Bronchial epithelial cell (primary cell): ENCODE results near the gene GPR26. TPM values are rescaled to one million over a fixed set of nuclear protein-coding genes. Genes with fewer than 3 reads are reported as not detected.

Experiments used
- DNase-seq: peaks from one replicate; pipeline ENCODE4 v3.0.0-alpha.2; 2010; ENCODE audit warnings: low read depth
- FAIRE-seq: peaks from 2 replicates; lab custom pipeline; 2011; peaks lifted over from hg19 to GRCh38; lab: Jason Lieb, UNC
- H3K27me3 ChIP-seq: 2 replicates; pipeline ENCODE4 v1.5.1; 2011; ENCODE audit warnings: low read length; ENCODE audit not compliant: control insufficient read depth, insufficient read depth
- H3K36me3 ChIP-seq: 2 replicates; pipeline ENCODE4 v1.5.1; 2011; ENCODE audit warnings: low read length; ENCODE audit not compliant: control insufficient read depth, insufficient read depth
- H3K4me3 ChIP-seq: 2 replicates; pipeline ENCODE4 v1.5.1; 2011; ENCODE audit warnings: mild to moderate bottlenecking, low read depth, low read length, control low read depth
- CTCF ChIP-seq: IDR thresholded peaks from 2 replicates; pipeline ENCODE4 v1.5.1; 2011; ENCODE audit warnings: mild to moderate bottlenecking, moderate library complexity, low read length, control low read depth, inconsistent platforms; ENCODE audit not compliant: insufficient read depth, severe bottlenecking
- total RNA-seq: library from RNA; depleted of rRNA; stranded (reverse); fragments of >200 nt; gene quantifications from 2 replicates; pipeline ENCODE4 v1.2.1, GENCODE V29; 2014

Gene GPR26
- total RNA-seq, 1 donor from 2014 or later, result not detected

DNA sequence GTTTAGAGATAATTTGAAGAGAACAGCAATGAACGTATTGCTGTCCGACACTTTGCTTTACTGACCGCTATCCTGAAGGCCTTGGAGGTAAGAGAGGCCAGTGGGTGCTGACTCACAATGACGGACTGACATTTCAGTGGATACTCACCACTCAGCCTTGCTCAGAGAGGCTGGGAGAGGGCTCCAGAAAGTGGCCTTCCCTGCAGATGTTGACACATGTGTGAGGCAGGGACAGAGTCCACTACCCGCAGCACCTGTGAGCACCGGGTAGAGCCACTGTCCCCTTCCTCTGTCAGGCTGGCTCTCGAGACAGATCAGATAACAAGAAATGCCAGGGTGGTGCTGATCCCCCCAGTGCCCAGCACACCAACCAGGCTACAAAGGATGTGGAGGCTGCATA is 75.0 kb downstream of the GPR26 start:
- DNase-seq, result no peak
- Histone ChIP-seq H3K27me3 (no peaks in the 10 kb centered on the region), H3K36me3 (no peaks in the 10 kb centered on the region), H3K4me3 (no peak overlapping the region)
- FAIRE-seq, result no peak
- TF ChIP-seq CTCF, result no peak

GRCh38 chr10:123741711-123742110 is 75.6 kb downstream of the GPR26 start:
- FAIRE-seq, result no peak
- no peak for TF ChIP-seq CTCF
- H3K36me3 ChIP-seq, result no peaks in the 10 kb centered on the region
- H3K4me3 ChIP-seq, result no peak overlapping the region
- no peaks in the 10 kb centered on the region for H3K27me3 ChIP-seq
- DNase-seq, result no peak

DNA sequence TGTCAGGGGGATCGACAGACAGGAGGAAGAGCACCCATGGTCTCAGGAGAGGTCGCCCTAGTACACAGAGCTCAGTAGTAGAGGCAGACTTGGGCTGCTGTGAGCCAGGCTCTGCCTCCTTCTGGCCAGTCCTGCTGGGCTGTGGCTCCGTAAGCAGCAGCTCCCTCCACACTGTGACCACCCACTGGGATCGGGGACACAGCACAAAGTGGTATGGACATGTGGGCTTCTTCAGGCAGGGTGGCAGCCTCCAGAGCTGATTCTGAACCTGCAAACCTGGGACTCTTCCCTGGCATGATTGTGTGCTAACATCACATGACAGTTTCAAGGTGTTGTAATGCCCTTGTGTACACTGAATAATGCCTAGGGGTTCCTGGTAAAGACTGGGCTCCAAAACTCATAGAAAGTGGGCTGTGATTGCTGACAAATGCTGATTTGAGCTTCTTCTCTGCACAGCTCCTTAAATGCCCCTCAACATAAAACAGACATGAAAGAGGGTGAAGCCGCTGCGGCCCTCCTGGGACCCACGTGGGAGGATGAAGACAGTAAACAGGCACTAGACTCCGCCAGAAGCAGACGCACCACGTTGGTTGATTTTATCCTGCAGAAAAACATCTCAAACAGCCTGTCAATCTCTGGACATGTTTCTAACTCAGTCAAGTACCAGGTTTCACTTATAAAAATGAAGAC is 76.7 kb downstream of the GPR26 start:
- FAIRE-seq, result no peak
- DNase-seq, result no peak

DNA sequence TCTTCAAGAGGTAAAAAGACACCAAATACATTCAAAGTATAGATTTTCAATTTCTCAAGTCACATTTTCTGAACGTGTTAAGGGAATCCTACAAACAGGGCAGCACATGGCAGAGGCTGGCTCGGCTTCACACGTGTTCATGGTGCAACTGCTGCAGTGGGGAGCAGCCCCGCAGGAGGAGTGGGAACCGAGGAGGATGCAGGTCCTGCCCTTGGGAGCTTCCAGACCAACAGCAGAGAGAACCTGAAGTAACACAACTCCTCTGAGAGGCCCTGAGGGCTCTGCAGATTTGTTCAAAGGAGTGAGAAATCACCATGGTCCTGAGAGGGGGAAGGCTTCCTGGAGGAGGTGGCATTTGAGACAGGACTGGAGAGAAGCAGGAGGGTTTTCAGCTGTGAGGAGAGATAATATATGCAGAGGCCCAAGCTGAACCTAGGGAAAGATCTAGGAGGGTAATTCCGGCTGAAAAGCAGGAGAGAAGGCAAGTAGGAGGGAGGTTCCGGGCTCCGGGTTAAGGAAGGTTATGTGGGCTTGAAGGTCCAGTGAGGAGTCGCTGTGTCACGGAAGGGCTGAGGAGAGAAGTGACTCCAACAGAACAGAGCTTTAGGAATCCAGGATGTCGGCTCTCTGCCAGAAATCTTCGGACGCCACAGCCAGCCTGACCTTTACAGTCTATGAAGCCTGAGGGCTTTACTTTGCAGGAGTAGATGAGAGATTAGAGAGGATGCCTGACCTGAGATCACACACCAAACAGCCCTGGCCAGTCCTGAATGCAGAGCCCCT is 77.5 kb downstream of the GPR26 start:
- Histone ChIP-seq H3K36me3 (no peaks in the 10 kb centered on the region), H3K27me3 (no peaks in the 10 kb centered on the region), H3K4me3 (no peak overlapping the region)
- no peak for TF ChIP-seq CTCF
- FAIRE-seq (no peak), DNase-seq (no peak)

More for the DNA sequence above, 76.7 kb downstream of the GPR26 start:
- no peak for TF ChIP-seq CTCF
- no peaks in the 10 kb centered on the region for H3K27me3 ChIP-seq
- H3K4me3 ChIP-seq, result no peak overlapping the region
- no peaks in the 10 kb centered on the region for H3K36me3 ChIP-seq

- Histone ChIP-seq H3K4me3 (no peak overlapping the region), H3K36me3 (no peaks in the 10 kb centered on the region), H3K27me3 (no peaks in the 10 kb centered on the region)
- FAIRE-seq, result no peak
- TF ChIP-seq CTCF, result no peak
- DNase-seq, result no peak
Observed at GRCh38 chr10:123744224-123744536, 78.0 kb downstream of the GPR26 start.

Other genes starting within 250 kb of the GPR26 start
- gene CPXM2, start 225.5 kb downstream of the GPR26 start, total RNA-seq, result under 0.01 and 0.26 TPM in 2 replicates